PFSK-1 (cell line): ENCODE data around the gene VSNL1.

Source experiments
- FOXP2 ChIP-seq: optimal IDR thresholded peaks from 2 replicates; pipeline ENCODE3; 2011; ENCODE audit warnings: borderline replicate concordance, control low read depth, inconsistent platforms; ENCODE audit not compliant: insufficient read depth; ENCODE audit errors: extremely low read length, extremely low read depth
- POLR2AphosphoS5 ChIP-seq: IDR thresholded peaks from 2 replicates; pipeline ENCODE4 v1.6.1; 2012; ENCODE audit warnings: low read depth, mild to moderate bottlenecking, control low read depth, low read length, moderate library complexity
- SIN3A ChIP-seq: IDR thresholded peaks from 2 replicates; pipeline ENCODE4 v1.6.1; 2012; ENCODE audit warnings: mild to moderate bottlenecking, low read length, moderate library complexity, borderline replicate concordance; ENCODE audit not compliant: insufficient read depth
- TAF1 ChIP-seq: IDR thresholded peaks from 2 replicates; pipeline ENCODE4 v1.6.1; 2012; ENCODE audit warnings: low read length, control low read depth, borderline replicate concordance; ENCODE audit not compliant: insufficient read depth
- TF ChIP-seq, protein P1 (sequence below), 2 experiments: IDR thresholded peaks; 2 replicates each; pipeline versions ENCODE4 v1.6.1 to v1.8.0; 2011 to 2012; ENCODE audit warnings: low read depth in 2 of 2, low read length in 2 of 2, control low read depth in 1 of 2, inconsistent platforms in 1 of 2, mild to moderate bottlenecking in 1 of 2, moderate library complexity in 1 of 2; ENCODE audit not compliant: insufficient read depth in 1 of 2

Gene VSNL1

GRCh38 chr2:17545680-17546613 is 5.5 kb downstream of the VSNL1 start:
- TF ChIP-seq, protein P1, sequence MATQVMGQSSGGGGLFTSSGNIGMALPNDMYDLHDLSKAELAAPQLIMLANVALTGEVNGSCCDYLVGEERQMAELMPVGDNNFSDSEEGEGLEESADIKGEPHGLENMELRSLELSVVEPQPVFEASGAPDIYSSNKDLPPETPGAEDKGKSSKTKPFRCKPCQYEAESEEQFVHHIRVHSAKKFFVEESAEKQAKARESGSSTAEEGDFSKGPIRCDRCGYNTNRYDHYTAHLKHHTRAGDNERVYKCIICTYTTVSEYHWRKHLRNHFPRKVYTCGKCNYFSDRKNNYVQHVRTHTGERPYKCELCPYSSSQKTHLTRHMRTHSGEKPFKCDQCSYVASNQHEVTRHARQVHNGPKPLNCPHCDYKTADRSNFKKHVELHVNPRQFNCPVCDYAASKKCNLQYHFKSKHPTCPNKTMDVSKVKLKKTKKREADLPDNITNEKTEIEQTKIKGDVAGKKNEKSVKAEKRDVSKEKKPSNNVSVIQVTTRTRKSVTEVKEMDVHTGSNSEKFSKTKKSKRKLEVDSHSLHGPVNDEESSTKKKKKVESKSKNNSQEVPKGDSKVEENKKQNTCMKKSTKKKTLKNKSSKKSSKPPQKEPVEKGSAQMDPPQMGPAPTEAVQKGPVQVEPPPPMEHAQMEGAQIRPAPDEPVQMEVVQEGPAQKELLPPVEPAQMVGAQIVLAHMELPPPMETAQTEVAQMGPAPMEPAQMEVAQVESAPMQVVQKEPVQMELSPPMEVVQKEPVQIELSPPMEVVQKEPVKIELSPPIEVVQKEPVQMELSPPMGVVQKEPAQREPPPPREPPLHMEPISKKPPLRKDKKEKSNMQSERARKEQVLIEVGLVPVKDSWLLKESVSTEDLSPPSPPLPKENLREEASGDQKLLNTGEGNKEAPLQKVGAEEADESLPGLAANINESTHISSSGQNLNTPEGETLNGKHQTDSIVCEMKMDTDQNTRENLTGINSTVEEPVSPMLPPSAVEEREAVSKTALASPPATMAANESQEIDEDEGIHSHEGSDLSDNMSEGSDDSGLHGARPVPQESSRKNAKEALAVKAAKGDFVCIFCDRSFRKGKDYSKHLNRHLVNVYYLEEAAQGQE (IDR thresholded peaks at IDR 0.05; ENCODE audit: insufficient read depth in 1 of 2, low read depth in 2 of 2, low read length in 2 of 2), result no peak
- TF ChIP-seq TAF1 (no peak), POLR2AphosphoS5 (no peak)

DNA sequence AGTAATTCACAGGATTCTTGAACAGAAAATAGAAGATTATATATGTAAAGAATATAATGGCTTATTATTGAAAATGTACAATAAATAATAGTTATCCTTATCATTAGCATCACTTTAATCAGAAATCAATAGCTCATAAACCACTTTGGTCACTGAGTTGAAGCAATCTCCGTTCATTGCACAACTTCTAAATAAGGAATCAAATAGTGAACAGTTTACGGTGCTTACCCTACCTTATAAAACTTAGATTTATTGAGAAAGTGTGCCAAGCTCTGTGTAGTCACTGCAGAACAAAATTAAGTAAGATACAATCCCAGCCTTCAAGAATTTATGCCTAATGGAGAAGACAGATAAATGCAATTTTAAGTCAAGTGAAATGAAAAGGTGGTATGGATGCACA is 6.7 kb downstream of the VSNL1 start:
- TF ChIP-seq, protein P1 (IDR thresholded peaks at IDR 0.05; ENCODE audit: insufficient read depth in 1 of 2, low read depth in 2 of 2, low read length in 2 of 2), result no peak
- no peak for TF ChIP-seq TAF1
- no peak for TF ChIP-seq SIN3A
- no peak for TF ChIP-seq POLR2AphosphoS5
- TF ChIP-seq FOXP2, result no peak

DNA sequence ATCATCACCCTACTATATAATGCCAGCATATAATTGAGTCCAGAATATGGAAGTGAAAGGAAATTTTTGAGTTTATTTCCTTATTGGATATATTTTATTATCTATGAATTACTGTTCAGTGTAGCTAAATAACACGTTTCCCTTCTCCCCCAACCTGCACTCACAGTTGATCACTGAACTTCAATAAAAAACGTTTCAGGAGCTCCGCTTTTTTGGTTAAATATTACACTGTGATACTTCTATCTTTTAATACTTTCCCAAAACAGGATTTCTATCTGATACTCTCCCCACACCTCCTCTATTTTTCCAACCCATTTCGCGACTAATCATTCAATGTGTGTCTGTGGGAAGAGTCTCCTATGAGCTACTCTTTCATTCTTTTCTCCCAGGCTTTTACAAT is 7.2 kb downstream of the VSNL1 start:
- TF ChIP-seq TAF1 (no peak), FOXP2 (no peak), POLR2AphosphoS5 (no peak), SIN3A (no peak)
- TF ChIP-seq, protein P1 (IDR thresholded peaks at IDR 0.05; ENCODE audit: insufficient read depth in 1 of 2, low read depth in 2 of 2, low read length in 2 of 2), result no peak

DNA sequence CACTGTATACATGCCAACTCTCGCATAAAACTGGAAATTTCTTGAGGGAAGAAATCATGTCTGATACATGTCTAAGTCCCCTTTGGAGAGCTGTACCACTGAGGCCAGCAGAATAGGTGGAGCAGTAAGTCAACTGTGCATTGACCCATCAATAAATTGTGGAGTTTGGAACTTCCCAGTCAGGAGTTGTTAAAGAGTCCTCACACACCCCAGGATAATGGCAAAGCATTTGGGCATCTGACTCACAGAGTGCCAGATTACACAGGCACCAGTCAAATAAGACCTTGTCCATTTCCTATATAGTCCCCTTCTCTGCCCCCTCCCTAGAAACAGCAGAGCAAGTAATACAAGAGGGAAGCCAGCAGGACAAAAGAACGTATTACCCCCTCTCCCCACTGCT is 10.4 kb downstream of the VSNL1 start:
- TF ChIP-seq TAF1 (no peak), POLR2AphosphoS5 (no peak), SIN3A (no peak), FOXP2 (no peak)
- TF ChIP-seq, protein P1 (IDR thresholded peaks at IDR 0.05; ENCODE audit: insufficient read depth in 1 of 2, low read depth in 2 of 2, low read length in 2 of 2), result no peak

DNA sequence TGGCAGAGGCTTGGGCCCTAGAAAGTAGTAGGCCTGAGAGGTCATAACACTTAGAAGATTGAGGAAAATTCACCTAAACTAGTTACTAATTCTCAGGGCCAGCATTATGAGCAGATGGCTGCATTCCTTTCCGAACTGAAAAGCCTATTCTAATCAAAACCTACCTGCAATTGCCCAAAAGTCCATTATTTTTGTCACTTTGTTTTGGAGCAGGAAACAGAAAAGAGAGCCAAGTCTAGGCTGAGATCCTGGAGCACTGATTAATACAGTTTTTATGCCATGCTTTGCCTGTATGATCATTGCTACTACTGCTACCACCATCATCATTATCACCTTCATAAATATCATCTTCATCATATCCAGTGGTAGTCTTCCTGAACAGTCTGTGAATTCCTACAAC is 14.7 kb downstream of the VSNL1 start:
- TF ChIP-seq SIN3A, result no peak
- no peak for TF ChIP-seq TAF1
- no peak for TF ChIP-seq POLR2AphosphoS5
- no peak for TF ChIP-seq FOXP2
- TF ChIP-seq, protein P1 (IDR thresholded peaks at IDR 0.05; ENCODE audit: insufficient read depth in 1 of 2, low read depth in 2 of 2, low read length in 2 of 2), result no peak
